GM12875 (cell line): Measurements from ENCODE around the gene PPIF.

Experiments used
- H3K4me3 ChIP-seq: one replicate; pipeline ENCODE4 v1.5.1; 2011; ENCODE audit warnings: low read depth, low read length, control low read depth
- TF ChIP-seq, protein P1 (sequence below): IDR thresholded peaks from 2 replicates; pipeline ENCODE4 v1.5.1; 2011; ENCODE audit warnings: low read depth, mild to moderate bottlenecking, control low read depth, inconsistent platforms, low read length, moderate library complexity, borderline replicate concordance; ENCODE audit not compliant: insufficient read depth

PPIF gene

DNA sequence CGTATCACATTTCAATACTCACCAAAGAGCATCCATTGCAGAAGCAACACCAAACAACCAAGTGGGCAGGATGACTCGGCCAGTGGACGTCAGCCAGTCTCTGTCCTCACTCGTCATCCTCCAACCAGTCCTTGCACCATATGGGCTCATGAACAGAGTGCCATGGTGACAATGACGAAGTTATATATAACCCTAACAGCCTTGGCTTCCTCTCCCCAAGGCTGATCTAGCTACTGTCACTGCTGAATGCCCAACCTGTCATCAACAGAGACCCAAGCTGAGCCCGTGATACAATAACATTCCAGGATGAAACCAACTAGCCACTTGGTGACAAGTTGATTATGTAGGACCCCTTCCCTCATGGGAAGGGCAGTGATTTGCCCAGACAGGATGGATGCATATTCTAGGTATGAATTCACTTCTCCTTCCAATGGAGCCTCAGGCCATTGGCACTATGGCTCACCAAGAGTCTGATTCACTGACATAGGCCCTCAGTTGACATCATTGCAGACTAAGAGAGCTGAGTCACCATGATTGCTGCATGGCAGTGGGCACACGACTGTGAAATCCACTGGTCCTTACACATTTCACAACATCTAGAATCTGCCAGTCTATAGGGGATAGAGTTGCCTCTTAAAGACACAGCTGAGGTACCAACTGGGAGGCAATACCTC, 26.3 kb upstream of the PPIF start:
- TF ChIP-seq, protein P1, sequence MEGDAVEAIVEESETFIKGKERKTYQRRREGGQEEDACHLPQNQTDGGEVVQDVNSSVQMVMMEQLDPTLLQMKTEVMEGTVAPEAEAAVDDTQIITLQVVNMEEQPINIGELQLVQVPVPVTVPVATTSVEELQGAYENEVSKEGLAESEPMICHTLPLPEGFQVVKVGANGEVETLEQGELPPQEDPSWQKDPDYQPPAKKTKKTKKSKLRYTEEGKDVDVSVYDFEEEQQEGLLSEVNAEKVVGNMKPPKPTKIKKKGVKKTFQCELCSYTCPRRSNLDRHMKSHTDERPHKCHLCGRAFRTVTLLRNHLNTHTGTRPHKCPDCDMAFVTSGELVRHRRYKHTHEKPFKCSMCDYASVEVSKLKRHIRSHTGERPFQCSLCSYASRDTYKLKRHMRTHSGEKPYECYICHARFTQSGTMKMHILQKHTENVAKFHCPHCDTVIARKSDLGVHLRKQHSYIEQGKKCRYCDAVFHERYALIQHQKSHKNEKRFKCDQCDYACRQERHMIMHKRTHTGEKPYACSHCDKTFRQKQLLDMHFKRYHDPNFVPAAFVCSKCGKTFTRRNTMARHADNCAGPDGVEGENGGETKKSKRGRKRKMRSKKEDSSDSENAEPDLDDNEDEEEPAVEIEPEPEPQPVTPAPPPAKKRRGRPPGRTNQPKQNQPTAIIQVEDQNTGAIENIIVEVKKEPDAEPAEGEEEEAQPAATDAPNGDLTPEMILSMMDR, result no peak
- no peak overlapping the region for H3K4me3 ChIP-seq

DNA sequence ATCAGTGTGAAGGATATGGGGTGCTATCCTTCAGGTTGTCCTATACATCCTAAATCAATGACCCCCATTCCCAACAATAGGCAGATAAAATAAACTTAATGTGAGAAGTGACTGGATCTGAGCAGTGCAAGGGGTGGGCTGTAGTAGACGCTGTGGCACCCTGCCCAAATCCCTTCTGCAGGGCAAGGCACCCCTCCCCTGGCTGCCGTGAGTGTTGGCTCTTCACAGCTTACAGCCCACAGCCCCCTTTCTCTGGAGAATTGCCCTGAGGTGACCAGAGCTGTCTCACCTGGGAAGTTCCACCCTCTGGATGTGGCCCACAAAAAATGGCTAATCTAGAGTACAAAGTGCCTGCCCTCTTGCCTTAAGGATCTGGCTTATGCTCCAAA, 25.8 kb upstream of the PPIF start:
- no peak overlapping the region for H3K4me3 ChIP-seq
- TF ChIP-seq, protein P1, result no peak

DNA sequence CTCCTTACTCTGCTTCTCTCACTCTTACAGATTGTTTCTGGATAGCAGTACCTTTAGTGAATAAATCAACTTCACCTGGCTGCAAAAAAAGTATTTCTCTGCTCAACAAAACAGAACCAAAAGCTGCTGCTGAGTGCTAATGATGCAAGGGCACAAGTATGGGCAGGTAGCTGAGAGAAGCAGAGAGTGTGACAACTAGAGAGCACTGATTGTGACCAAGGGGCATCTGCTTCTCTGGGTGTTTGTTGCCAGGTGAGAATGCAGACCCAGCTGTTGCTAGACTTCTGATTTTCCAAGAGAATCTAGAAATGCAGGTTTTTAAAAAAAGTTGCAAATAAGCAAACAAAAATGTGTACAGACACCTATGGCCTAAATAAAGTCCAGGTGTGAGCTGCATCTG, 25.3 kb upstream of the PPIF start:
- TF ChIP-seq, protein P1, result no peak

DNA sequence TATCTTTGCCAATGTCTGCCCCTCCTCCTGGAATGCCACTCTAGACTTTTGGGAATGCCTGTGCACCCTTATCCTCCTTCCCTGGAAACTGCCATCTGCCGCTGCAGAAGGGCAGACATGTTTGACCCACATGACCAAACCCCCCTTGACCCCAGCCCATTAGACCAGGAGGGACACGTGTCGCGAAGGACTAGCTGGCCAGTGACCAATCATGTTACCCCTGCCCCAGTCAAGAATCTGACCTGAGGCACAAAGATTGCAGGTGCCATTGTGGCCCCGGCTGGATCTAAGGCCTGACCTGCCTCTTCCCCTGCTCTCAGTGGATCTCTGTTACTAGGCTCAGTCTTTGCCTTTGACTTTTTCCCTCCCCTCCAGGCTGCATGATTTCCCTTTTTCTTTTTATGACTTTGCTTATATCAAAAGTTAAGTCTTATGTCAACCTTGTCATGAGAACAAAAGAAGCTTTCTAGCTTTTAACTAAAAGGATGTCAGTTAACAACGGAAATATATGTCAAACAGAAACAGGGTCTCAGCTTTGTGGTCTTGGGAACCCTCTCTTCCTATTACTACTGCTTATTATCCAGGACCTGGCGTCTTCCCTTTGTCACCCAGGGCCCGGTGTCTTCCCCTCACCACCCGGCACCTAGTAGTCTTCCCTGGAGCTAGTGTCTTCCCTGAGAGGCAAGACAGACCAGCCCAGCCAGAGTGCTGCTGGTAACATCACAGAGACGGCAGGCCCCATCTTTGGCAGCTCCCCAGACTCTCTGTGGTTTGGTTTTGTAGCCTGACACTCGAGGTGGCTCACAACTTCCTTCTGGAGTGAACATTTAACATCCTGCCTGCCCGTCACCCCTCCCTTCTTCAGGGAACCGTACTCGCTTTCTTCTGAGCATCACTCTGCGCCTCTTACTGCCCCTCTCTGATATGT, 24.4 kb upstream of the PPIF start:
- no peak overlapping the region for H3K4me3 ChIP-seq
- TF ChIP-seq, protein P1, result no peak

More for the DNA sequence above, 25.3 kb upstream of the PPIF start:
- no peak overlapping the region for H3K4me3 ChIP-seq

DNA sequence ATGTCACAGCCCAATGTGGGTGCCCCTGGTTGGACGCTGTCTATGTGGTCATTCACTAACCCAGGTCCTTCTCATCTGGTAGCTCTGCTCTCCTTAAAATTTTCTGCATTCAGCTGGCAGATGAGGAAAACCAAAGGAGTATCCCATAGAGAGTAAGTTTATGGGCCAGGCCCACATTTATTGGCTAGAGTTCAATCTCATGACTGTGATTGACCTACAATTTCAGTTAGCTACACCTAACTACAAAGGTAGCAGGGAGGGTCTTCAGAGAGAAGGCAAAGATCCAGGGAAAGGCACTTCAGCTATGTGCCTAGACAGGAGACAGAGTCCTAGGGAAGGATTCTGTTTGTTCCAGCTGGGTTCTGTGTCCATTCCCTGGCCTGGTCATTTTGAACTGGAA, 23.7 kb upstream of the PPIF start:
- H3K4me3 ChIP-seq, result no peak overlapping the region
- TF ChIP-seq, protein P1, result no peak

DNA sequence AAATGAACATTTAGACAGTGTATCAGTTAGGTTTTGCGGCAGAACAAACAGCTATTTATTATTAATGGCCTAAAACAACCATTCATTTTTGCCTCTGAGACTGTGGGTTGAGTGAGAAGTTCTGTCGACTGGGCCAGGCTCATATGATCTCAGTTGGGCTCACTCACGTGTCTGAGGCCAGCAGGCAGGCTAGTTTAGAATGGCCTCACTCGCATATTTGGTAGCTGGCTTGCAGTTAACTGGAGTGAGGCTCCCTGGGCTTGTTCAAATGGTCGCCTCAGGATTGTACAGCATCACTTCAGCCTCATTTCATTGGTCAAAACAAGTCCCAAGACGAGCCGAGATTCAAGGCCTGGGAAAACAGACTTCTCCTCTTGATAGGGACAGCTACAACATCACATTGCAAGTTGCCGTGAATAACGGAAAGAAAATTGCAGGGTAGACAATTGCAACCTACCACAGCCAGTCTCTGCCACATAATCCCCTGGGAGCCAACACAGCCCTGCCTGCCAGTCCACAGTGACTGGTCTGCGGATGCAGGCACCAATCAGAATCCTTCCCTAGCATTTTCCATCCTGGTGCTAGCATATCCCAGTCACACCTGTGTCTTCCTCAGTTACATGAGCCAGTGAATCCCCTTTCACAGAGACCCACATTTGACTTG, 23.1 kb upstream of the PPIF start:
- no peak overlapping the region for H3K4me3 ChIP-seq
- TF ChIP-seq, protein P1, result no peak
